ENCODE data around the gene RXRA. TPM values are rescaled to one million over a fixed set of nuclear protein-coding genes. Genes with fewer than 3 reads are reported as not detected.

RXRA gene
- total and polyA plus RNA-seq, 2 of the 4 experiments (the other 2 are of a cell fraction): 7.5 to 17.9 TPM

DNA sequence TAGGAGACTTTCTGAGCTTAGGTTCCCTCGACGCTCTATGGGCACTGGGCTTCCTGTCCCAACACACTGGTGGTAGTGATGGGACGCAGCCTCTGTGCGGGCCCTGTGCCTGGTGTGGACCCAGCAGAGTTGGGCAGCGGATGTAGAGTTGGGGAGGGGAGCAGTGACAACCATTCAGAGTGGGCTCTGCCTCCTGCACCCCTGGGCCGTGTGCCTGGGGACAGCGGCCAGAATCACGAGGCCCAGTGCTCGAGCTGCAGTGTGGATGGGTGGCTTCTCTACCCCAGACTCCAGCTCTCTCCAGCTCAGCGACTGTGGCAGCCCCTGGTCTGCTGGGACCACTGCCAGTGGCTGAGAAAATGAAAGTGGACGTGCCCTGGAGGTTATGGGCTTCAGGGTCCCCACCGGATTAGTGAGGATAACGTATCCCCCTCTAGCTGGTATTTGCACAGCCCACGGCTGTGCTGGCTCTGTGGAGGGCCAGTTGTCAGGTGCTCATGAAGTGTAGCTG lies 18.6 kb downstream of the RXRA start:
- H2BK15ac ChIP-seq (ENCODE audit: low read depth, low read length): no peak overlapping the region
- H3K4ac ChIP-seq (ENCODE audit: low read depth, low read length): no peak overlapping the region
- H3K9me1 ChIP-seq (ENCODE audit: insufficient read depth, low read length): peaks cover 23% of the 10 kb centered on the region
- H2BK20ac ChIP-seq (ENCODE audit: low read depth, low read length): no peak overlapping the region
- H3K27me3 ChIP-seq (ENCODE audit: control insufficient read depth, insufficient read depth, low read length): no peaks in the 10 kb centered on the region
- BruUV-seq (replicated peaks): no TSS peak
- H3K14ac ChIP-seq (replicated peaks; ENCODE audit: low read depth, low read length): no peak overlapping the region
- ATAC-seq (ENCODE audit: low read depth) (no peak; the same call in 1 of the 2 replicates), DNase-seq (no peak)
- no peak overlapping the region for H2BK5ac ChIP-seq (ENCODE audit: low read depth, low read length, poor library complexity, severe bottlenecking)
- H3K4me3 ChIP-seq (ENCODE audit: insufficient read depth, low read depth, low read length): no peak overlapping the region
- H3K9me3 ChIP-seq (ENCODE audit: control insufficient read depth, insufficient read depth, low read length): no peaks in the 10 kb centered on the region
- H3K9ac ChIP-seq (ENCODE audit: low read depth, low read length): no peak overlapping the region
- TF ChIP-seq CHD1 (IDR thresholded peaks at IDR 0.05; ENCODE audit: low read depth, low read length) (no peak), CTCF (conservative IDR thresholded peaks at IDR 0.05; ENCODE audit: low read depth, low read length) (no peak), RCOR1 (IDR thresholded peaks at IDR 0.05; ENCODE audit: insufficient replicate concordance, low read length) (no peak)
- H3K18ac ChIP-seq (ENCODE audit: low read depth, low read length): no peak overlapping the region
- dilution Hi-C loops (cut with HindIII; ENCODE audit: low sequenced_read_pairs, unreplicated experiment): no loop called here
- no peak overlapping the region for H2BK120ac ChIP-seq (ENCODE audit: low read depth, low read length)
- ChIA-PET POLR2A (ENCODE audit: unreplicated experiment) (interaction anchor here (0.6 kb wide), 1 partner anchor 19 kb away, joined by 3 read pairs; no protein-coding TSS in a partner anchor), CTCF (interaction anchor here (1.0 kb wide), 1 partner anchor 58 kb away, joined by 3 read pairs; no protein-coding TSS in a partner anchor)
- no peak overlapping the region for H3K27ac ChIP-seq (ENCODE audit: insufficient read depth, low read length)
- H3K4me2 ChIP-seq (ENCODE audit: low read depth, low read length): no peak overlapping the region
- no peak overlapping the region for H4K5ac ChIP-seq (ENCODE audit: low read depth, low read length)
- peaks cover 23 to 92% of the 10 kb centered on the region in 2 experiments for H3K79me1 ChIP-seq (ENCODE audit: low read depth in 1 of 2, low read length in 2 of 2)
- peaks cover 24% of the 10 kb centered on the region for H3K4me1 ChIP-seq (ENCODE audit: control insufficient read depth, insufficient read depth, low read length)
- H3K56ac ChIP-seq (ENCODE audit: extremely low read depth, insufficient read depth, low read length): no peak overlapping the region
- peaks cover 7% of the 10 kb centered on the region; the same call in 1 of the 2 replicates for H3K36me3 ChIP-seq (ENCODE audit: control insufficient read depth, insufficient read depth, low read length)
- in situ Hi-C loops (cut with MboI; ENCODE audit: low sequenced_read_pairs): no loop called here
- 37% methylated on average over 2 of the region's 14 CpGs; no CpG with 5 or more reads in 1 of the 2 experiments for WGBS, 2 experiments (ENCODE audit: extremely low coverage in 2 of 2, insufficient read length in 1 of 2)
- peaks cover 100% of the 10 kb centered on the region for H4K20me1 ChIP-seq (ENCODE audit: insufficient read depth, low read length)
- H4K8ac ChIP-seq (ENCODE audit: low read depth in 2 of 2, low read length in 2 of 2): no peak overlapping the region
- peak overlapping the region; percentile 11 for H2AK9ac ChIP-seq (replicated peaks; ENCODE audit: low read depth, low read length, poor library complexity)
- H3K23ac ChIP-seq (ENCODE audit: low read depth, low read length): no peak overlapping the region
- no peak overlapping the region; the same call in 1 of the 2 replicates for H2AK5ac ChIP-seq (ENCODE audit: low read depth, low read length)
- no peak overlapping the region for H2AFZ ChIP-seq (replicated peaks; ENCODE audit: low read length, poor library complexity)
- no peak overlapping the region; the same call in 1 of the 2 replicates for H4K91ac ChIP-seq (ENCODE audit: insufficient read depth, low read depth, low read length)
- intact Hi-C loops (cut with micrococcal nuclease): no loop called here
